RWPE1 (cell line): ENCODE measurements around the gene SLC38A6.
A peak's percentile ranks its signal among the peaks of the same experiment; 100 is the strongest.

ENCODE experiments used
- CTCF ChIA-PET: fragments of 350-600 bp; sonication (Branson Sonifier 250); formaldehyde crosslinking; extraction: SDS; loops from one replicate; lab custom pipeline; 2021; lab: Yijun Ruan, JAX
- POLR2A ChIA-PET: fragments of 400-600 bp; formaldehyde crosslinking; extraction: SDS; loops from one replicate; lab custom pipeline; 2020; ENCODE audit warnings: antibody characterized with exemption; ENCODE audit not compliant: low non-redundant PET; lab: Yijun Ruan, JAX
- DNase-seq: peaks from one replicate; pipeline ENCODE4 v3.0.0; 2012; ENCODE audit warnings: low spot score
- H3K27ac ChIP-seq: fragments of 450-650 bp; 2 replicates; pipeline ENCODE4 v1.5.1; 2017
- CTCF ChIP-seq: fragments of 450-650 bp; conservative IDR thresholded peaks from 2 replicates; pipeline ENCODE4 v1.5.1; 2017; ENCODE audit warnings: low read depth, mild to moderate bottlenecking

SLC38A6 gene

GRCh38 chr14:61019537-61019936 is 38.5 kb downstream of the SLC38A6 start:
- H3K27ac ChIP-seq = no peak overlapping the region
- no peak for TF ChIP-seq CTCF
- DNase-seq = no peak
- POLR2A ChIA-PET = no interaction called here
- CTCF ChIA-PET = interaction anchor here (0.6 to 0.7 kb wide), 2 partner anchors 11 to 193 kb away, joined by 3 to 4 read pairs; no protein-coding TSS in a partner anchor

GRCh38 chr14:61025251-61026223 is 44.5 kb downstream of the SLC38A6 start:
- H3K27ac ChIP-seq = no peak overlapping the region
- peak; percentile 39 for DNase-seq
- ChIA-PET POLR2A (interaction anchor here (0.6 kb wide), 1 partner anchor 777 kb away, joined by 3 read pairs; the partner anchor contains the start of gene PPM1A), CTCF (interaction anchor here (0.5 to 2.6 kb wide), 8 partner anchors 9 to 723 kb away, joined by 3 to 8 read pairs (median 4); no protein-coding TSS in a partner anchor)
- TF ChIP-seq CTCF = peak; percentile 94

- H3K27ac ChIP-seq = no peak overlapping the region
- no peak for DNase-seq
- ChIA-PET POLR2A (interaction anchor here (0.6 kb wide), 1 partner anchor 778 kb away, joined by 3 read pairs; the partner anchor contains the start of gene PPM1A), CTCF (interaction anchor here (0.6 to 2.6 kb wide), 5 partner anchors 11 to 722 kb away, joined by 3 to 8 read pairs (median 5); no protein-coding TSS in a partner anchor)
- no peak for TF ChIP-seq CTCF
These were observed 45.5 kb downstream of the SLC38A6 start for GRCh38 chr14:61026526-61026925.

- H3K27ac ChIP-seq = no peak overlapping the region
- ChIA-PET POLR2A (no interaction called here), CTCF (no interaction called here)
- no peak for TF ChIP-seq CTCF
- no peak for DNase-seq
These were observed 50.0 kb downstream of the SLC38A6 start for GRCh38 chr14:61031026-61031425.

GRCh38 chr14:61033054-61033453 is 52.0 kb downstream of the SLC38A6 start:
- H3K27ac ChIP-seq = no peak overlapping the region

More at GRCh38 chr14:61033054-61033453, 52.0 kb downstream of the SLC38A6 start:
- ChIA-PET CTCF (interaction anchor here (0.6 to 1.1 kb wide), 2 partner anchors 163 to 401 kb away, joined by 3 to 4 read pairs; no protein-coding TSS in a partner anchor), POLR2A (no interaction called here)
- DNase-seq = no peak
- TF ChIP-seq CTCF = no peak
